GM18499 (cell line): ENCODE results near the gene P2RY14.

ENCODE experiments used
- ATAC-seq: cut with Tn5 transposase; IDR thresholded peaks from one replicate; pipeline ENCODE4 v1.9.1; 2021; ENCODE audit warnings: moderate number of reproducible peaks; ENCODE audit not compliant: insufficient read depth, unreplicated experiment

Gene P2RY14

GRCh38 chr3:151303751-151304150 lies 25.4 kb upstream of the P2RY14 start:
- no peak for ATAC-seq

GRCh38 chr3:151301787-151302186 lies 23.4 kb upstream of the P2RY14 start:
- ATAC-seq: no peak

- no peak for ATAC-seq
These were observed 22.2 kb upstream of the P2RY14 start for GRCh38 chr3:151300539-151300938.

GRCh38 chr3:151299006-151299405 lies 20.7 kb upstream of the P2RY14 start:
- ATAC-seq: no peak

GRCh38 chr3:151297429-151297828 lies 19.1 kb upstream of the P2RY14 start:
- ATAC-seq: no peak

- ATAC-seq: no peak
These were observed 17.9 kb upstream of the P2RY14 start for GRCh38 chr3:151296226-151296625.

GRCh38 chr3:151293127-151293526 lies 14.8 kb upstream of the P2RY14 start:
- no peak for ATAC-seq

- no peak for ATAC-seq
These were observed 12.3 kb upstream of the P2RY14 start for GRCh38 chr3:151290673-151291072.

- no peak for ATAC-seq
These were observed 11.1 kb upstream of the P2RY14 start for GRCh38 chr3:151289445-151289844.

- no peak for ATAC-seq
These were observed 7.6 kb upstream of the P2RY14 start for GRCh38 chr3:151285940-151286339.

GRCh38 chr3:151283907-151284461 lies 5.6 kb upstream of the P2RY14 start:
- ATAC-seq: no peak

GRCh38 chr3:151283387-151283786 lies 5.0 kb upstream of the P2RY14 start:
- ATAC-seq: no peak

GRCh38 chr3:151282921-151283320 lies 4.6 kb upstream of the P2RY14 start:
- peak; percentile 49 for ATAC-seq

- no peak for ATAC-seq
These were observed 3.5 kb upstream of the P2RY14 start for GRCh38 chr3:151281671-151282324.

- no peak for ATAC-seq
These were observed 1.7 kb downstream of the P2RY14 start for GRCh38 chr3:151276687-151277042.

- no peak for ATAC-seq
These were observed 2.2 kb downstream of the P2RY14 start for GRCh38 chr3:151276038-151276686.

- ATAC-seq: no peak
These were observed 3.3 kb downstream of the P2RY14 start for GRCh38 chr3:151275091-151275490.

GRCh38 chr3:151269631-151270030 lies 8.7 kb downstream of the P2RY14 start:
- ATAC-seq: no peak

GRCh38 chr3:151268267-151269235 lies 9.8 kb downstream of the P2RY14 start:
- ATAC-seq: peak; percentile 54

- no peak for ATAC-seq
These were observed 11.3 kb downstream of the P2RY14 start for GRCh38 chr3:151267066-151267465.

GRCh38 chr3:151265866-151266265 lies 12.5 kb downstream of the P2RY14 start:
- peak; percentile 80 for ATAC-seq
